BJ (cell line): Measurements from ENCODE around the gene SNX30. TPM values are rescaled to one million over a fixed set of nuclear protein-coding genes. Genes with fewer than 3 reads are reported as not detected.

Experiments
- CTCF ChIA-PET: fragments of 350-600 bp; formaldehyde crosslinking; extraction: SDS; loops from one replicate; lab custom pipeline; 2021; ENCODE audit warnings: antibody characterized with exemption, inconsistent platforms; lab: Yijun Ruan, JAX
- POLR2A ChIA-PET: fragments of 300-600 bp; sonication (Branson Sonifier 250); formaldehyde crosslinking; extraction: SDS; loops from one replicate; lab custom pipeline; 2021; ENCODE audit warnings: antibody characterized with exemption; lab: Charles Lee
- DNase-seq: peaks from one replicate; pipeline ENCODE4 v3.0.0-alpha.2; 2011; ENCODE audit warnings: low read depth
- H3K27me3 ChIP-seq: 2 replicates; pipeline ENCODE4 v1.6.0; 2011; ENCODE audit warnings: low read length; ENCODE audit not compliant: control insufficient read depth, insufficient read depth
- H3K36me3 ChIP-seq: 2 replicates; pipeline ENCODE4 v1.5.1; 2011; ENCODE audit warnings: low read length; ENCODE audit not compliant: control insufficient read depth, insufficient read depth
- H3K4me3 ChIP-seq: 2 replicates; pipeline ENCODE4 v1.5.1; 2011; ENCODE audit warnings: low read depth, mild to moderate bottlenecking, control low read depth, low read length
- polyA plus RNA-seq: library from polyadenylated mRNA; depleted of rRNA; stranded (reverse); fragments of >200 nt; gene quantifications from 2 replicates; pipeline ENCODE4 v1.2.3, GENCODE V29; 2011
- TF ChIP-seq, protein P1 (sequence below): IDR thresholded peaks from 2 replicates; pipeline ENCODE4 v1.5.1; 2011; ENCODE audit warnings: low read depth, mild to moderate bottlenecking, control low read depth, inconsistent platforms, low read length, moderate library complexity; ENCODE audit not compliant: insufficient read depth

SNX30 gene
- polyA plus RNA-seq, 1 experiment: 6.1 TPM

- CTCF ChIA-PET: interaction anchor here (2.8 kb wide), 1 partner anchor 52 kb away, joined by 13 read pairs; no protein-coding TSS in a partner anchor
- TF ChIP-seq, protein P1, sequence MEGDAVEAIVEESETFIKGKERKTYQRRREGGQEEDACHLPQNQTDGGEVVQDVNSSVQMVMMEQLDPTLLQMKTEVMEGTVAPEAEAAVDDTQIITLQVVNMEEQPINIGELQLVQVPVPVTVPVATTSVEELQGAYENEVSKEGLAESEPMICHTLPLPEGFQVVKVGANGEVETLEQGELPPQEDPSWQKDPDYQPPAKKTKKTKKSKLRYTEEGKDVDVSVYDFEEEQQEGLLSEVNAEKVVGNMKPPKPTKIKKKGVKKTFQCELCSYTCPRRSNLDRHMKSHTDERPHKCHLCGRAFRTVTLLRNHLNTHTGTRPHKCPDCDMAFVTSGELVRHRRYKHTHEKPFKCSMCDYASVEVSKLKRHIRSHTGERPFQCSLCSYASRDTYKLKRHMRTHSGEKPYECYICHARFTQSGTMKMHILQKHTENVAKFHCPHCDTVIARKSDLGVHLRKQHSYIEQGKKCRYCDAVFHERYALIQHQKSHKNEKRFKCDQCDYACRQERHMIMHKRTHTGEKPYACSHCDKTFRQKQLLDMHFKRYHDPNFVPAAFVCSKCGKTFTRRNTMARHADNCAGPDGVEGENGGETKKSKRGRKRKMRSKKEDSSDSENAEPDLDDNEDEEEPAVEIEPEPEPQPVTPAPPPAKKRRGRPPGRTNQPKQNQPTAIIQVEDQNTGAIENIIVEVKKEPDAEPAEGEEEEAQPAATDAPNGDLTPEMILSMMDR: no peak
- Histone ChIP-seq H3K36me3 (no peaks in the 10 kb centered on the region; the same call in 1 of the 2 replicates), H3K4me3 (no peak overlapping the region), H3K27me3 (no peaks in the 10 kb centered on the region)
- DNase-seq: no peak
- POLR2A ChIA-PET: no interaction called here
Measured at GRCh38 chr9:112850840-112851239, 100.3 kb downstream of the SNX30 start.

- Histone ChIP-seq H3K4me3 (no peak overlapping the region), H3K36me3 (no peaks in the 10 kb centered on the region; the same call in 1 of the 2 replicates), H3K27me3 (no peaks in the 10 kb centered on the region)
- DNase-seq: no peak
- ChIA-PET POLR2A (no interaction called here), CTCF (interaction anchor here (0.6 to 1.2 kb wide), 3 partner anchors 11 to 309 kb away, joined by 3 to 5 read pairs (median 4); no protein-coding TSS in a partner anchor)
- TF ChIP-seq, protein P1: no peak
Measured at GRCh38 chr9:112852741-112853504, 102.4 kb downstream of the SNX30 start.

DNA sequence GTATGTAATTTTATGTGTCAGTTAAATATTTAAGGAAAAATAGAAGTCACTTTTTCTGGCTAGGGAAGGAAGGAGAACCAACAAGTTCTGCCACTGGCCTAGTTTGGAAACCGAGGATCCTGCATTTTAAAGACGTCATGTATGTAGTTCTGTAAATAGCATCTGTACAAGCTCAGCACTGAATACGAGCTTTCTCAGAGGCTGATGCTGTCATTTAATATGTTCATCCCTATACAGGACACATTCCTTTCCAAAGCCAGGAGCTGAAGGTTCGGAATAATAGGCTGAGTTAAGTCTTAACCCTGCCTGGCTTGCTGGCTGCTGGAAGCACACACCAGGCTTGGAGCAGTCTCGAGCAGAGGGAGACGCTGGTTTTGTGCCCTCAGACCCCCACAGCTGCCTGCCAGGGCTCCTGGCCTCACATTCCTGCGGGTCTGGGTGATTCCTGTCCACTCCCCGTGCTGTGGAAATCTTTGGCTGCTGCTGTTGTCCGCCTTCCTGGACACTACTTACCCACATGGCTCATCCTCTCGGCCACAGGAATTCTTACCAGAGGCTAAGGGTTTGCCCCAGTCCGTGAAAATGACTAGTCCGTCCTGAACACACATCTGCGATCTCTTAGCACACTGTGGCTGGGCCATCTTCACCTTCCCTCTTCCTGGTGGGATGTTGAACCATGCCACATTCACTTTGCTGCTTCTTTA lies 103.5 kb downstream of the SNX30 start:
- Histone ChIP-seq H3K27me3 (no peaks in the 10 kb centered on the region), H3K4me3 (no peak overlapping the region), H3K36me3 (no peaks in the 10 kb centered on the region; the same call in 1 of the 2 replicates)
- POLR2A ChIA-PET: no interaction called here
- TF ChIP-seq, protein P1: no peak
- CTCF ChIA-PET: interaction anchor here (1.5 kb wide), 1 partner anchor 10 kb away, joined by 4 read pairs; no protein-coding TSS in a partner anchor
- no peak for DNase-seq

GRCh38 chr9:112854657-112855056 lies 104.1 kb downstream of the SNX30 start:
- POLR2A ChIA-PET: no interaction called here
- CTCF ChIA-PET: interaction anchor here (1.5 to 1.7 kb wide), 2 partner anchors 9 to 48 kb away, joined by 4 to 10 read pairs; no protein-coding TSS in a partner anchor
- Histone ChIP-seq H3K36me3 (no peaks in the 10 kb centered on the region; the same call in 1 of the 2 replicates), H3K27me3 (no peaks in the 10 kb centered on the region), H3K4me3 (no peak overlapping the region)
- TF ChIP-seq, protein P1: no peak
- DNase-seq: no peak

DNA sequence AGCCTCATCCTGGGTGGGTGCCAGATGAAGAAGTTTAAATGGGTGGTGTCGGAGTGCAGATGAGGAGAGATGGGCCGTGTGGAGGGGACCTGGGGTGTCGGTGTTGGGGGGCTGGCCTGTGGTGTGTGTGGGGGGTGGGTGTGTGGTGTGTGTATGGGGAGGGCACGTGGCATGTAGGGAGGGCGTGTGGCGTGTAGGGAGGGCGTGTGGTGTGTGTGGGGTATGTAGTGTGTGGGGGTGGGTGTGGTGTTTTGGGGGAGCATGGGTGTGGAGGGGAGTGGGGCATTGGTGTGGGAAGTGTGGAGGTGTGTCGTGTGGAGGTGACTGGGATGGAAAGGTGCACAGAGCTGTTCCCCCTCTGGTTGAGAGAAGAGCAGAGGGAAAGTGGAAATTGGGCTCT lies 105.6 kb downstream of the SNX30 start:
- TF ChIP-seq, protein P1: no peak
- CTCF ChIA-PET: interaction anchor here (0.7 to 3.0 kb wide), 4 partner anchors 11 to 47 kb away, joined by 3 to 16 read pairs (median 7); no protein-coding TSS in a partner anchor

More for the DNA sequence above, 105.6 kb downstream of the SNX30 start:
- Histone ChIP-seq H3K4me3 (no peak overlapping the region), H3K27me3 (no peaks in the 10 kb centered on the region), H3K36me3 (no peaks in the 10 kb centered on the region; the same call in 1 of the 2 replicates)
- POLR2A ChIA-PET: no interaction called here
- no peak for DNase-seq
